DND-41 (cell line): Measurements from ENCODE around the gene HNF1A.
A peak's percentile ranks its signal among the peaks of the same experiment; 100 is the strongest.
"Not testable (repeated sequence)": the region's sequence is repeated elsewhere in the genome, so short reads cannot be mapped to it uniquely, and the experiment has no call there.

ENCODE experiments used
- ATAC-seq: fragments of 200-7000 bp; cut with Tn5 transposase; 3 replicates; pipeline ENCODE4 v1.9.1; 2021; ENCODE audit warnings: low read depth; ENCODE audit not compliant: insufficient read depth
- DNase-seq: peaks from one replicate; pipeline ENCODE4 v3.0.0-alpha.2; 2020
- H2AFZ ChIP-seq: 2 replicates; pipeline ENCODE4 v1.6.0; 2012; ENCODE audit warnings: low read depth, low read length
- H3K27ac ChIP-seq: 2 replicates; pipeline ENCODE4 v1.5.1; 2012; ENCODE audit warnings: low read length, inconsistent platforms
- H3K27me3 ChIP-seq: fragments of 200-600 bp; sonication (generic); 2 replicates; pipeline ENCODE4 v1.6.0; 2012; ENCODE audit warnings: low read length, mild to moderate bottlenecking, inconsistent platforms; ENCODE audit not compliant: insufficient read depth, poor library complexity
- H3K36me3 ChIP-seq: 2 replicates; pipeline ENCODE4 v1.5.1; 2012; ENCODE audit warnings: low read length, inconsistent platforms; ENCODE audit not compliant: insufficient read depth
- H3K4me1 ChIP-seq: 2 replicates; pipeline ENCODE4 v1.5.1; 2012; ENCODE audit warnings: mild to moderate bottlenecking, low read length; ENCODE audit not compliant: insufficient read depth
- H3K4me2 ChIP-seq: 2 replicates; pipeline ENCODE4 v1.6.0; 2012; ENCODE audit warnings: mild to moderate bottlenecking, moderate library complexity, low read length, inconsistent platforms; ENCODE audit not compliant: insufficient read depth
- H3K4me3 ChIP-seq, 2 experiments: fragments of 200-600 bp in 1 of 2; shearing (Covaris generic) in 1 of 2; 2 replicates each; pipeline ENCODE4 v1.5.1; 2012 to 2016; ENCODE audit warnings: inconsistent platforms in 2 of 2, low read length in 2 of 2, mild to moderate bottlenecking in 2 of 2, low read depth in 1 of 2, moderate library complexity in 1 of 2
- H3K79me2 ChIP-seq: 2 replicates; pipeline ENCODE4 v1.6.0; 2012; ENCODE audit warnings: low read length, inconsistent platforms; ENCODE audit not compliant: insufficient read depth
- H3K9ac ChIP-seq: 2 replicates; pipeline ENCODE4 v1.6.0; 2012; ENCODE audit warnings: low read depth, mild to moderate bottlenecking, inconsistent platforms, low read length, moderate library complexity
- H3K9me3 ChIP-seq: 2 replicates; pipeline ENCODE4 v1.5.1; 2012; ENCODE audit warnings: low read length, moderate library complexity, mild to moderate bottlenecking, inconsistent platforms; ENCODE audit not compliant: insufficient read depth, severe bottlenecking
- H4K20me1 ChIP-seq: 2 replicates; pipeline ENCODE4 v1.6.0; 2012; ENCODE audit warnings: low read length; ENCODE audit not compliant: insufficient read depth
- EZH2 ChIP-seq: IDR thresholded peaks from 3 replicates; pipeline ENCODE4 v1.6.1; 2012; ENCODE audit warnings: borderline replicate concordance, low read depth, mild to moderate bottlenecking, moderate library complexity, low read length, inconsistent platforms; ENCODE audit not compliant: severe bottlenecking
- TF ChIP-seq, protein P1 (sequence below): IDR thresholded peaks from 2 replicates; pipeline ENCODE4 v1.5.1; 2012; ENCODE audit warnings: borderline replicate concordance, low read length, moderate library complexity, mild to moderate bottlenecking; ENCODE audit not compliant: poor library complexity, severe bottlenecking; ENCODE audit errors: extremely low read depth

The HNF1A gene

DNA sequence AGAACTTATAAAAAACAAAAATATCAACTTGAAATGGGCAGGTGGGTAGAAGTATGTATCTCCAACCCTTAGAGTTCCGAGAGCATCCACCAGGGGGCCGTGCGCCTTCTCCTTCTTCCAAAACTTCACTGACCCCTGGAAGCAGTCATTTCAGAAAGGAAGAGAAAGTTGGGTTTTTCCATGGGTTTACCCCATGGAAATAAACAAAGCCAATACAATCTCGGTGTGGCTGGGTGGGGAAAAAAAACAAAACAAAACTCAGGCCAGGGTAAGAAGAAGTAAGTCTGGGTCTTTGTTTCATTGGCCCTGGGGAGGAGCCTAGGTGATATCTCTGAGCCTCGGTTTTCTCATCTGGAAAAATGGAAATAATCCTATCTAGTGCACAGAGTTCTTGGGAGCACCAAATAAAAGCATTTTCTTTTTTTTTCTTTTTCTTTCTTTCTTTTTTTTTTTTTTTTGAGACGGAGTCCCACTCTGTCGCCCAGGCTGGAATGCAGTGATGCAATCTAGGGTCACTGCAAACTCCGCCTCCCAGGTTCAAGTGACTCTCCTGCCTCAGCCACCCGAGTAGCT is 33.6 kb upstream of the HNF1A start:
- H3K9me3 ChIP-seq = no peaks in the 10 kb centered on the region
- H3K27me3 ChIP-seq = peaks cover under 1% of the 10 kb centered on the region
- no peaks in the 10 kb centered on the region for H4K20me1 ChIP-seq
- no peak overlapping the region for H3K4me3 ChIP-seq
- H3K27ac ChIP-seq = no peak overlapping the region
- no peaks in the 10 kb centered on the region for H3K4me1 ChIP-seq
- TF ChIP-seq, protein P1, sequence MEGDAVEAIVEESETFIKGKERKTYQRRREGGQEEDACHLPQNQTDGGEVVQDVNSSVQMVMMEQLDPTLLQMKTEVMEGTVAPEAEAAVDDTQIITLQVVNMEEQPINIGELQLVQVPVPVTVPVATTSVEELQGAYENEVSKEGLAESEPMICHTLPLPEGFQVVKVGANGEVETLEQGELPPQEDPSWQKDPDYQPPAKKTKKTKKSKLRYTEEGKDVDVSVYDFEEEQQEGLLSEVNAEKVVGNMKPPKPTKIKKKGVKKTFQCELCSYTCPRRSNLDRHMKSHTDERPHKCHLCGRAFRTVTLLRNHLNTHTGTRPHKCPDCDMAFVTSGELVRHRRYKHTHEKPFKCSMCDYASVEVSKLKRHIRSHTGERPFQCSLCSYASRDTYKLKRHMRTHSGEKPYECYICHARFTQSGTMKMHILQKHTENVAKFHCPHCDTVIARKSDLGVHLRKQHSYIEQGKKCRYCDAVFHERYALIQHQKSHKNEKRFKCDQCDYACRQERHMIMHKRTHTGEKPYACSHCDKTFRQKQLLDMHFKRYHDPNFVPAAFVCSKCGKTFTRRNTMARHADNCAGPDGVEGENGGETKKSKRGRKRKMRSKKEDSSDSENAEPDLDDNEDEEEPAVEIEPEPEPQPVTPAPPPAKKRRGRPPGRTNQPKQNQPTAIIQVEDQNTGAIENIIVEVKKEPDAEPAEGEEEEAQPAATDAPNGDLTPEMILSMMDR = peak; percentile 75
- TF ChIP-seq EZH2 = no peak
- H3K9ac ChIP-seq = no peak overlapping the region
- no peaks in the 10 kb centered on the region for H3K79me2 ChIP-seq
- ATAC-seq (peak; percentile 77; the same call in 2 of the 3 replicates), DNase-seq (peak; percentile 67)
- H2AFZ ChIP-seq = no peak overlapping the region
- H3K4me2 ChIP-seq = no peak overlapping the region
- no peaks in the 10 kb centered on the region for H3K36me3 ChIP-seq

DNA sequence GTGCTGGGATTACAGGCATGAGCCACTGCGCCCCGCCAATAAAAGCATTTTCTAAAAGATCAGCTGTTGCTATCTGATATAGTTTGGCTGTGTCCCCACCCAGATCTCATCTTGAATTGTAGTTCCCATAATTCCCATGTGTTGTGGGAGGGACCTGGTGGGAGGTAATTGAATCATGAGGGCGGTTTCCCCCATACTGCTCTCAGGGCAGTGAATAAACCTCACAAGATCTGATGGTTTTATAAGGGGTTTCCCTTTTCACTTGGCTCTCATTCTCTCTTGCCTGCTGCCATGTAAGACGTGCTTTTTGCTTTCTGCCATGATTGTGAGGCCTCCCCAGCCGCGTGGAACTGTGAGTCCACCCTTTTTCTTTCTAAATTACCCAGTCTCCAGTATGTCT is 32.8 kb upstream of the HNF1A start:
- not testable (repeated sequence) for H3K27me3 ChIP-seq, H3K9me3 ChIP-seq, H3K79me2 ChIP-seq, H3K36me3 ChIP-seq, H3K4me1 ChIP-seq, DNase-seq, H3K9ac ChIP-seq, ATAC-seq, H3K4me3 ChIP-seq, H2AFZ ChIP-seq, H4K20me1 ChIP-seq, H3K27ac ChIP-seq, H3K4me2 ChIP-seq

DNA sequence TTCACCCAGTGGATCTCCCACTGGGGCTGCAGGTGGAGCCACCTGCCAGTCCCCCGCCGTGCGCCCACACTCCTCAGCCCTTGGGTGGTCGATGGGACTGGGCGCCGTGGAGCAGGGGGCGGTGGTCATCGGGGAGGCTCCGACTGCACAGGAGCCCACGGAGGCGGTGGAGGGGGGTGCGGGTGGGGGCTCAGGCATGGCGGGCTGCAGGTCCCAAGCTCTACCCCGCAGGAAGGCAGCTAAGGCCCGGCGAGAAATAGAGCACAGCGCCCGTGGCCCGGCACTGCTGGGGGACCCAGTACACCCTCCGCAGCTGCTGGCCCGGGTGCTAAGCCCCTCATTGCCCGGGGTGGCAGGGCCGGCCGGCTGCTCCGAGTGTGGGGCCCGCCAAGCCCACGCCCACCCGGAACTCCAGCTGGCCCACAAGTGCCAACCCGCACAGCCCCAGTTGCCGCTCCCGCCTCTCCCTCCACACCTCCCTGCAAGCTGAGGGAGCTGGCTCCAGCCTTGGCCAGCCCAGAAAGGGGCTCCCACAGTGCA is 28.0 kb upstream of the HNF1A start:
- H3K27ac ChIP-seq, ATAC-seq, H3K4me1 ChIP-seq: not testable (repeated sequence)

DNA sequence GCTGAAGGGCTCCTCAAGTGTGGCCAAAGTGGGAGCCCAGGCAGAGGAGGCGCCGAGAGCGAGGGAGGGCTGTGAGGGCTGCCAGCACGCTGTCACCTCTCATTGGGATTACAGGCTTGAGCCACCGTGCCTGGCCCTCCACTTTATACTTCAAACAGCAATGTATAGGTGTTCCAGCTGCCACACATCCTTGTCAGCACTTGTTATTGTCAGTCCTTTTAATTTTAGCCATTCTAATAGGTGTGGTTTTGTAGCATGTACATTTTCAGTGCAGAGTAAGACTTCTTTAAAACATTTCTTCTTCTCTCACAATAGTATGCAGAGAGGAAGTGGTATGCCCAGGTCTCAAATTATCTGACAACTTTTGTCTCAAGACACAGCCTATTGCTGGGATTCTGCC is 27.5 kb upstream of the HNF1A start:
- Histone ChIP-seq H3K9ac (no peak overlapping the region), H3K27me3 (no peaks in the 10 kb centered on the region), H4K20me1 (no peaks in the 10 kb centered on the region), H3K4me1 (no peaks in the 10 kb centered on the region), H3K4me2 (no peak overlapping the region), H2AFZ (no peak overlapping the region), H3K27ac (no peak overlapping the region), H3K36me3 (no peaks in the 10 kb centered on the region), H3K79me2 (no peaks in the 10 kb centered on the region), H3K4me3 (no peak overlapping the region), H3K9me3 (no peaks in the 10 kb centered on the region)
- TF ChIP-seq, protein P1 = no peak
- no peak for TF ChIP-seq EZH2
- ATAC-seq (no peak), DNase-seq (no peak)

More for the DNA sequence above, 28.0 kb upstream of the HNF1A start:
- H3K27me3 ChIP-seq, H3K4me2 ChIP-seq, H3K79me2 ChIP-seq, DNase-seq, H3K4me3 ChIP-seq, H3K36me3 ChIP-seq, H3K9me3 ChIP-seq, H4K20me1 ChIP-seq, H3K9ac ChIP-seq, H2AFZ ChIP-seq: not testable (repeated sequence)
